WTC11 (cell line): ENCODE results near the gene MEA1. TPM values are rescaled to one million over a fixed set of nuclear protein-coding genes. Genes with fewer than 3 reads are reported as not detected.

Experiments
- ATAC-seq: fragments of 200-7000 bp; cut with Tn5 transposase; 2 replicates; pipeline ENCODE4 v1.10.0; 2021; ENCODE audit warnings: mild to moderate bottlenecking, moderate library complexity
- CTCF ChIA-PET: fragments of 300-600 bp; sonication (Branson Sonifier 250); formaldehyde crosslinking; loops from one replicate; lab custom pipeline; 2021; ENCODE audit warnings: antibody characterized with exemption; lab: Charles Lee
- POLR2A ChIA-PET: fragments of 350-600 bp; sonication (Branson Sonifier 250); formaldehyde crosslinking; loops from one replicate; lab custom pipeline; 2021; ENCODE audit warnings: antibody characterized with exemption; lab: Charles Lee
- DNase-seq: peaks from one replicate; pipeline ENCODE4 v3.0.0; 2021; ENCODE audit warnings: low spot score
- H3K27ac Mint-ChIP-seq: 2 replicates; pipeline ENCODE4 v1.8.0; 2021; ENCODE audit warnings: mixed read lengths
- H3K27me3 Mint-ChIP-seq: 2 replicates; pipeline ENCODE4 v1.8.0; 2021; ENCODE audit warnings: low read depth, mild to moderate bottlenecking, moderate library complexity, mixed read lengths
- H3K36me3 Mint-ChIP-seq: 2 replicates; pipeline ENCODE4 v1.8.0; 2021; ENCODE audit warnings: mixed read lengths
- H3K4me1 Mint-ChIP-seq: 2 replicates; pipeline ENCODE4 v1.8.0; 2022; ENCODE audit warnings: mixed read lengths
- H3K4me3 Mint-ChIP-seq: 2 replicates; pipeline ENCODE4 v1.8.0; 2021; ENCODE audit warnings: mild to moderate bottlenecking, moderate library complexity, mixed read lengths
- H3K9me3 Mint-ChIP-seq: 2 replicates; pipeline ENCODE4 v1.8.0; 2021; ENCODE audit warnings: mixed read lengths
- CREB1 ChIP-seq: sonication (generic); formaldehyde crosslinking; IDR thresholded peaks from 2 replicates; pipeline ENCODE4 v1.8.0; 2023; ENCODE audit warnings: mild to moderate bottlenecking, missing genetic modification reagents
- GABPB1 ChIP-seq: sonication (generic); formaldehyde crosslinking; IDR thresholded peaks from 2 replicates; pipeline ENCODE4 v1.8.1; 2023; ENCODE audit warnings: mild to moderate bottlenecking, missing genetic modification reagents
- NFYB ChIP-seq: sonication (generic); formaldehyde crosslinking; conservative IDR thresholded peaks from 2 replicates; pipeline ENCODE4 v1.8.0; 2022; ENCODE audit warnings: low read depth, missing genetic modification reagents
- NR3C1 ChIP-seq: sonication (generic); formaldehyde crosslinking; conservative IDR thresholded peaks from 2 replicates; pipeline ENCODE4 v1.8.1; 2023; ENCODE audit warnings: low read depth, mild to moderate bottlenecking, missing genetic modification reagents
- SMAD4 ChIP-seq: sonication (generic); formaldehyde crosslinking; IDR thresholded peaks from 2 replicates; pipeline ENCODE4 v1.8.0; 2022; ENCODE audit warnings: mild to moderate bottlenecking, missing genetic modification reagents
- total RNA-seq: library from RNA; stranded (reverse); gene quantifications from 3 replicates; pipeline ENCODE4 v1.2.3, GENCODE V29; 2021
- TF ChIP-seq, protein P1 (sequence below): sonication (generic); formaldehyde crosslinking; IDR thresholded peaks from 2 replicates; pipeline ENCODE4 v1.8.0; 2022; ENCODE audit warnings: mild to moderate bottlenecking, missing genetic modification reagents
- TF ChIP-seq, protein P2 (sequence below): fragments of 250-450 bp; sonication (Bioruptor Pico); IDR thresholded peaks from 2 replicates; pipeline ENCODE4 v2.1.2; 2022; ENCODE audit warnings: mild to moderate bottlenecking, moderate library complexity
- TF ChIP-seq, protein P3 (sequence below): sonication (generic); formaldehyde crosslinking; IDR thresholded peaks from 2 replicates; pipeline ENCODE4 v1.8.1; 2022; ENCODE audit warnings: mild to moderate bottlenecking, moderate library complexity, missing genetic modification reagents
- TF ChIP-seq, protein P4 (sequence below): fragments of 250-450 bp; sonication (Bioruptor Pico); IDR thresholded peaks from 2 replicates; pipeline ENCODE4 v1.9.0; 2021; ENCODE audit warnings: mild to moderate bottlenecking
- TF ChIP-seq, protein P5 (sequence below): sonication (generic); formaldehyde crosslinking; IDR thresholded peaks from 2 replicates; pipeline ENCODE4 v1.8.1; 2023; ENCODE audit warnings: mild to moderate bottlenecking, missing genetic modification reagents, moderate library complexity
- TF ChIP-seq, protein P6 (sequence below): fragments of 250-450 bp; sonication (Bioruptor Pico); IDR thresholded peaks from 2 replicates; pipeline ENCODE4 v1.9.0; 2021; ENCODE audit warnings: mild to moderate bottlenecking
- TF ChIP-seq, protein P7 (sequence below): sonication (generic); formaldehyde crosslinking; IDR thresholded peaks from 2 replicates; pipeline ENCODE4 v1.8.0; 2023; ENCODE audit warnings: mild to moderate bottlenecking, missing genetic modification reagents
- TF ChIP-seq, protein P8 (sequence below): fragments of 250-450 bp; sonication (Bioruptor Pico); IDR thresholded peaks from 2 replicates; pipeline ENCODE4 v1.9.0; 2021; ENCODE audit warnings: mild to moderate bottlenecking, borderline replicate concordance
- TF ChIP-seq, protein P9 (sequence below): sonication (generic); formaldehyde crosslinking; IDR thresholded peaks from 2 replicates; pipeline ENCODE4 v1.8.0; 2022; ENCODE audit warnings: missing genetic modification reagents

MEA1 gene
- total RNA-seq, 1 experiment from 2014 or later: 85.0 TPM

DNA sequence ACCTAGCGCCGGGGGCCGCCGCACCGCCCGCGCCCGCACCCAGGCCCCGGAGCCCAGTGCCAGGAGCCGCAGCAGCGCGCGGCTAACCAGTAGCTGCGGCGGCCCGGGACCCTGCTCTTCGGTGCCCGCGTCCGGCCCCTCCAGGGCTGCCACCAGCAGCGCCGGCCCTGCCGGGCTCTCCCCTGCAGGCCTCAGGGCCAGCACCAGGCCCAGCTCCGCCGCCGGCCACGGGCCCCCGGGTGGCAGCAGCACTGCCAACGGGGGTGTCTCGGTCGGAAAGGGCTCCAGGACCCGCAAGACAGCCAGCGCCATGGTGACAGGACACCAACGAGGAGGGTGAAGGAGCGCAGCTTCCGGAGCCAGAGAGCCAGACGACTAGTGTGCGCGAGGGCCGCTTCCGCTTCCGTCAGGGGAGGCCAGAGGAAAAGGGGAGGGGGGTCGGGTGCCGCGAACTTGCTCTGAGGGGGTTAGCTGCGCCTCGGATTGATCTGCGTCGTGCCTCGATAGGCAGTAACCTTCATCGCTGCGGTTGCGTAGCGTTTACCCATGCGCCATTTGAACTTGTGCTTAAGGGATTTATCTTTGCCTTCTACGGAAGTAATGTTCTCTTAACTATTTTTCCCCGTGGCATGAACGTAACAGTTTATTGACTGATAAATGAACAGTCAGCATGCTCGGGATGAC, 34.8 kb downstream of the MEA1 start, which contains the start of gene PEX6 (continued):
- TF ChIP-seq NFYB (CRISPR knock-in tag): no peak
- no peak for TF ChIP-seq NR3C1 (CRISPR knock-in tag)
- TF ChIP-seq, protein P1, sequence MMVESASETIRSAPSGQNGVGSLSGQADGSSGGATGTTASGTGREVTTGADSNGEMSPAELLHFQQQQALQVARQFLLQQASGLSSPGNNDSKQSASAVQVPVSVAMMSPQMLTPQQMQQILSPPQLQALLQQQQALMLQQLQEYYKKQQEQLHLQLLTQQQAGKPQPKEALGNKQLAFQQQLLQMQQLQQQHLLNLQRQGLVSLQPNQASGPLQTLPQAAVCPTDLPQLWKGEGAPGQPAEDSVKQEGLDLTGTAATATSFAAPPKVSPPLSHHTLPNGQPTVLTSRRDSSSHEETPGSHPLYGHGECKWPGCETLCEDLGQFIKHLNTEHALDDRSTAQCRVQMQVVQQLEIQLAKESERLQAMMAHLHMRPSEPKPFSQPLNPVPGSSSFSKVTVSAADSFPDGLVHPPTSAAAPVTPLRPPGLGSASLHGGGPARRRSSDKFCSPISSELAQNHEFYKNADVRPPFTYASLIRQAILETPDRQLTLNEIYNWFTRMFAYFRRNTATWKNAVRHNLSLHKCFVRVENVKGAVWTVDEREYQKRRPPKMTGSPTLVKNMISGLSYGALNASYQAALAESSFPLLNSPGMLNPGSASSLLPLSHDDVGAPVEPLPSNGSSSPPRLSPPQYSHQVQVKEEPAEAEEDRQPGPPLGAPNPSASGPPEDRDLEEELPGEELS: no peak
- TF ChIP-seq, protein P2, sequence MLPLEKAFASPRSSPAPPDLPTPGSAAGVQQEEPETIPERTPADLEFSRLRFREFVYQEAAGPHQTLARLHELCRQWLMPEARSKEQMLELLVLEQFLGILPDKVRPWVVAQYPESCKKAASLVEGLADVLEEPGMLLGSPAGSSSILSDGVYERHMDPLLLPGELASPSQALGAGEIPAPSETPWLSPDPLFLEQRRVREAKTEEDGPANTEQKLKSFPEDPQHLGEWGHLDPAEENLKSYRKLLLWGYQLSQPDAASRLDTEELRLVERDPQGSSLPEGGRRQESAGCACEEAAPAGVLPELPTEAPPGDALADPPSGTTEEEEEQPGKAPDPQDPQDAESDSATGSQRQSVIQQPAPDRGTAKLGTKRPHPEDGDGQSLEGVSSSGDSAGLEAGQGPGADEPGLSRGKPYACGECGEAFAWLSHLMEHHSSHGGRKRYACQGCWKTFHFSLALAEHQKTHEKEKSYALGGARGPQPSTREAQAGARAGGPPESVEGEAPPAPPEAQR: no peak
- TF ChIP-seq, protein P3, sequence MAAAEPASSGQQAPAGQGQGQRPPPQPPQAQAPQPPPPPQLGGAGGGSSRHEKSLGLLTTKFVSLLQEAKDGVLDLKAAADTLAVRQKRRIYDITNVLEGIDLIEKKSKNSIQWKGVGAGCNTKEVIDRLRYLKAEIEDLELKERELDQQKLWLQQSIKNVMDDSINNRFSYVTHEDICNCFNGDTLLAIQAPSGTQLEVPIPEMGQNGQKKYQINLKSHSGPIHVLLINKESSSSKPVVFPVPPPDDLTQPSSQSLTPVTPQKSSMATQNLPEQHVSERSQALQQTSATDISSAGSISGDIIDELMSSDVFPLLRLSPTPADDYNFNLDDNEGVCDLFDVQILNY (CRISPR knock-in tag): no peak
- TF ChIP-seq, protein P4, sequence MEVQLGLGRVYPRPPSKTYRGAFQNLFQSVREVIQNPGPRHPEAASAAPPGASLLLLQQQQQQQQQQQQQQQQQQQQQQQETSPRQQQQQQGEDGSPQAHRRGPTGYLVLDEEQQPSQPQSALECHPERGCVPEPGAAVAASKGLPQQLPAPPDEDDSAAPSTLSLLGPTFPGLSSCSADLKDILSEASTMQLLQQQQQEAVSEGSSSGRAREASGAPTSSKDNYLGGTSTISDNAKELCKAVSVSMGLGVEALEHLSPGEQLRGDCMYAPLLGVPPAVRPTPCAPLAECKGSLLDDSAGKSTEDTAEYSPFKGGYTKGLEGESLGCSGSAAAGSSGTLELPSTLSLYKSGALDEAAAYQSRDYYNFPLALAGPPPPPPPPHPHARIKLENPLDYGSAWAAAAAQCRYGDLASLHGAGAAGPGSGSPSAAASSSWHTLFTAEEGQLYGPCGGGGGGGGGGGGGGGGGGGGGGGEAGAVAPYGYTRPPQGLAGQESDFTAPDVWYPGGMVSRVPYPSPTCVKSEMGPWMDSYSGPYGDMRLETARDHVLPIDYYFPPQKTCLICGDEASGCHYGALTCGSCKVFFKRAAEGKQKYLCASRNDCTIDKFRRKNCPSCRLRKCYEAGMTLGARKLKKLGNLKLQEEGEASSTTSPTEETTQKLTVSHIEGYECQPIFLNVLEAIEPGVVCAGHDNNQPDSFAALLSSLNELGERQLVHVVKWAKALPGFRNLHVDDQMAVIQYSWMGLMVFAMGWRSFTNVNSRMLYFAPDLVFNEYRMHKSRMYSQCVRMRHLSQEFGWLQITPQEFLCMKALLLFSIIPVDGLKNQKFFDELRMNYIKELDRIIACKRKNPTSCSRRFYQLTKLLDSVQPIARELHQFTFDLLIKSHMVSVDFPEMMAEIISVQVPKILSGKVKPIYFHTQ (CRISPR knock-in tag): no peak
- TF ChIP-seq, protein P5, sequence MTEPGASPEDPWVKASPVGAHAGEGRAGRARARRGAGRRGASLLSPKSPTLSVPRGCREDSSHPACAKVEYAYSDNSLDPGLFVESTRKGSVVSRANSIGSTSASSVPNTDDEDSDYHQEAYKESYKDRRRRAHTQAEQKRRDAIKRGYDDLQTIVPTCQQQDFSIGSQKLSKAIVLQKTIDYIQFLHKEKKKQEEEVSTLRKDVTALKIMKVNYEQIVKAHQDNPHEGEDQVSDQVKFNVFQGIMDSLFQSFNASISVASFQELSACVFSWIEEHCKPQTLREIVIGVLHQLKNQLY: no peak
- TF ChIP-seq SMAD4: 0 out of 2 replicates have a peak, but pooled peaks have one; percentile 7
- TF ChIP-seq, protein P6, sequence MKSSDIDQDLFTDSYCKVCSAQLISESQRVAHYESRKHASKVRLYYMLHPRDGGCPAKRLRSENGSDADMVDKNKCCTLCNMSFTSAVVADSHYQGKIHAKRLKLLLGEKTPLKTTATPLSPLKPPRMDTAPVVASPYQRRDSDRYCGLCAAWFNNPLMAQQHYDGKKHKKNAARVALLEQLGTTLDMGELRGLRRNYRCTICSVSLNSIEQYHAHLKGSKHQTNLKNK: no peak
- no peak; the same call in 1 of the 2 replicates for TF ChIP-seq CREB1
- TF ChIP-seq, all 79 proteins: peak for 14

DNA sequence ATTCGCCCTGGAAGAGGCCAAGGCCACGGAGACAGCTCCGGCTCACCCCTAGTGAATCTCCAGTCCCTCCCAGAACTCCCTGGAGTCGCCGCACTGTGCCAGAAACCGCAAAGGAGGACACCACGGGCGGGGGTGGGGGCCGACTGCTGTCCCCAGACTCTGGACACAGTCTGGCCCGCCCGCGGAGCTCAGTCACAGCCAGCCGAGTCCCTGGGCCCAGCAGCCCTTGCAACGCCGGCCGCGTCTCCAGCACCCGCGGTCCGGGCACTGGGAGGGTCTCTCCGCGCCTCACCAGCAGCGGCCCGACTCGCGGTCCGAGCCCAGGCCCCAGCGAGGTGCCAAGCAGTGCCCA, 35.3 kb downstream of the MEA1 start:
- no peaks in the 10 kb centered on the region for H3K36me3 Mint-ChIP-seq
- peak; percentile 40 for DNase-seq
- H3K9me3 Mint-ChIP-seq: no peaks in the 10 kb centered on the region
- peaks cover 17% of the 10 kb centered on the region for H3K4me1 Mint-ChIP-seq
- peak; percentile 22 for ATAC-seq
- ChIA-PET POLR2A (interaction anchor here (0.6 to 1.9 kb wide), 12 partner anchors 12 to 540 kb away, joined by 3 to 11 read pairs (median 3); partner anchors contain the start of genes CNPY3, GNMT, KLC4 and KLHDC3), CTCF (interaction anchor here (1.1 to 3.7 kb wide), 7 partner anchors 10 to 165 kb away, joined by 3 to 19 read pairs (median 5); partner anchors contain the start of genes KLHDC3 and MEA1)
- H3K27ac Mint-ChIP-seq: no peak overlapping the region
- peak overlapping the region; percentile 77 for H3K4me3 Mint-ChIP-seq
- H3K27me3 Mint-ChIP-seq: no peaks in the 10 kb centered on the region
- TF ChIP-seq, protein P7, sequence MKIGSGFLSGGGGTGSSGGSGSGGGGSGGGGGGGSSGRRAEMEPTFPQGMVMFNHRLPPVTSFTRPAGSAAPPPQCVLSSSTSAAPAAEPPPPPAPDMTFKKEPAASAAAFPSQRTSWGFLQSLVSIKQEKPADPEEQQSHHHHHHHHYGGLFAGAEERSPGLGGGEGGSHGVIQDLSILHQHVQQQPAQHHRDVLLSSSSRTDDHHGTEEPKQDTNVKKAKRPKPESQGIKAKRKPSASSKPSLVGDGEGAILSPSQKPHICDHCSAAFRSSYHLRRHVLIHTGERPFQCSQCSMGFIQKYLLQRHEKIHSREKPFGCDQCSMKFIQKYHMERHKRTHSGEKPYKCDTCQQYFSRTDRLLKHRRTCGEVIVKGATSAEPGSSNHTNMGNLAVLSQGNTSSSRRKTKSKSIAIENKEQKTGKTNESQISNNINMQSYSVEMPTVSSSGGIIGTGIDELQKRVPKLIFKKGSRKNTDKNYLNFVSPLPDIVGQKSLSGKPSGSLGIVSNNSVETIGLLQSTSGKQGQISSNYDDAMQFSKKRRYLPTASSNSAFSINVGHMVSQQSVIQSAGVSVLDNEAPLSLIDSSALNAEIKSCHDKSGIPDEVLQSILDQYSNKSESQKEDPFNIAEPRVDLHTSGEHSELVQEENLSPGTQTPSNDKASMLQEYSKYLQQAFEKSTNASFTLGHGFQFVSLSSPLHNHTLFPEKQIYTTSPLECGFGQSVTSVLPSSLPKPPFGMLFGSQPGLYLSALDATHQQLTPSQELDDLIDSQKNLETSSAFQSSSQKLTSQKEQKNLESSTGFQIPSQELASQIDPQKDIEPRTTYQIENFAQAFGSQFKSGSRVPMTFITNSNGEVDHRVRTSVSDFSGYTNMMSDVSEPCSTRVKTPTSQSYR (CRISPR knock-in tag): no peak
- TF ChIP-seq, protein P8, sequence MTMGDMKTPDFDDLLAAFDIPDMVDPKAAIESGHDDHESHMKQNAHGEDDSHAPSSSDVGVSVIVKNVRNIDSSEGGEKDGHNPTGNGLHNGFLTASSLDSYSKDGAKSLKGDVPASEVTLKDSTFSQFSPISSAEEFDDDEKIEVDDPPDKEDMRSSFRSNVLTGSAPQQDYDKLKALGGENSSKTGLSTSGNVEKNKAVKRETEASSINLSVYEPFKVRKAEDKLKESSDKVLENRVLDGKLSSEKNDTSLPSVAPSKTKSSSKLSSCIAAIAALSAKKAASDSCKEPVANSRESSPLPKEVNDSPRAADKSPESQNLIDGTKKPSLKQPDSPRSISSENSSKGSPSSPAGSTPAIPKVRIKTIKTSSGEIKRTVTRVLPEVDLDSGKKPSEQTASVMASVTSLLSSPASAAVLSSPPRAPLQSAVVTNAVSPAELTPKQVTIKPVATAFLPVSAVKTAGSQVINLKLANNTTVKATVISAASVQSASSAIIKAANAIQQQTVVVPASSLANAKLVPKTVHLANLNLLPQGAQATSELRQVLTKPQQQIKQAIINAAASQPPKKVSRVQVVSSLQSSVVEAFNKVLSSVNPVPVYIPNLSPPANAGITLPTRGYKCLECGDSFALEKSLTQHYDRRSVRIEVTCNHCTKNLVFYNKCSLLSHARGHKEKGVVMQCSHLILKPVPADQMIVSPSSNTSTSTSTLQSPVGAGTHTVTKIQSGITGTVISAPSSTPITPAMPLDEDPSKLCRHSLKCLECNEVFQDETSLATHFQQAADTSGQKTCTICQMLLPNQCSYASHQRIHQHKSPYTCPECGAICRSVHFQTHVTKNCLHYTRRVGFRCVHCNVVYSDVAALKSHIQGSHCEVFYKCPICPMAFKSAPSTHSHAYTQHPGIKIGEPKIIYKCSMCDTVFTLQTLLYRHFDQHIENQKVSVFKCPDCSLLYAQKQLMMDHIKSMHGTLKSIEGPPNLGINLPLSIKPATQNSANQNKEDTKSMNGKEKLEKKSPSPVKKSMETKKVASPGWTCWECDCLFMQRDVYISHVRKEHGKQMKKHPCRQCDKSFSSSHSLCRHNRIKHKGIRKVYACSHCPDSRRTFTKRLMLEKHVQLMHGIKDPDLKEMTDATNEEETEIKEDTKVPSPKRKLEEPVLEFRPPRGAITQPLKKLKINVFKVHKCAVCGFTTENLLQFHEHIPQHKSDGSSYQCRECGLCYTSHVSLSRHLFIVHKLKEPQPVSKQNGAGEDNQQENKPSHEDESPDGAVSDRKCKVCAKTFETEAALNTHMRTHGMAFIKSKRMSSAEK (CRISPR knock-in tag): no peak
- TF ChIP-seq, protein P9, sequence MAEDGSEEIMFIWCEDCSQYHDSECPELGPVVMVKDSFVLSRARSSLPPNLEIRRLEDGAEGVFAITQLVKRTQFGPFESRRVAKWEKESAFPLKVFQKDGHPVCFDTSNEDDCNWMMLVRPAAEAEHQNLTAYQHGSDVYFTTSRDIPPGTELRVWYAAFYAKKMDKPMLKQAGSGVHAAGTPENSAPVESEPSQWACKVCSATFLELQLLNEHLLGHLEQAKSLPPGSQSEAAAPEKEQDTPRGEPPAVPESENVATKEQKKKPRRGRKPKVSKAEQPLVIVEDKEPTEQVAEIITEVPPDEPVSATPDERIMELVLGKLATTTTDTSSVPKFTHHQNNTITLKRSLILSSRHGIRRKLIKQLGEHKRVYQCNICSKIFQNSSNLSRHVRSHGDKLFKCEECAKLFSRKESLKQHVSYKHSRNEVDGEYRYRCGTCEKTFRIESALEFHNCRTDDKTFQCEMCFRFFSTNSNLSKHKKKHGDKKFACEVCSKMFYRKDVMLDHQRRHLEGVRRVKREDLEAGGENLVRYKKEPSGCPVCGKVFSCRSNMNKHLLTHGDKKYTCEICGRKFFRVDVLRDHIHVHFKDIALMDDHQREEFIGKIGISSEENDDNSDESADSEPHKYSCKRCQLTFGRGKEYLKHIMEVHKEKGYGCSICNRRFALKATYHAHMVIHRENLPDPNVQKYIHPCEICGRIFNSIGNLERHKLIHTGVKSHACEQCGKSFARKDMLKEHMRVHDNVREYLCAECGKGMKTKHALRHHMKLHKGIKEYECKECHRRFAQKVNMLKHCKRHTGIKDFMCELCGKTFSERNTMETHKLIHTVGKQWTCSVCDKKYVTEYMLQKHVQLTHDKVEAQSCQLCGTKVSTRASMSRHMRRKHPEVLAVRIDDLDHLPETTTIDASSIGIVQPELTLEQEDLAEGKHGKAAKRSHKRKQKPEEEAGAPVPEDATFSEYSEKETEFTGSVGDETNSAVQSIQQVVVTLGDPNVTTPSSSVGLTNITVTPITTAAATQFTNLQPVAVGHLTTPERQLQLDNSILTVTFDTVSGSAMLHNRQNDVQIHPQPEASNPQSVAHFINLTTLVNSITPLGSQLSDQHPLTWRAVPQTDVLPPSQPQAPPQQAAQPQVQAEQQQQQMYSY (CRISPR knock-in tag): no peak
- TF ChIP-seq GABPB1 (CRISPR knock-in tag): no peak
